GM06990 (cell line): ENCODE results near the gene KHDRBS2.
A peak's percentile ranks its signal among the peaks of the same experiment; 100 is the strongest.

ENCODE experiments used
- DNase-seq: peaks from one replicate; pipeline ENCODE4 v3.0.0-alpha.2; 2011; ENCODE audit not compliant: insufficient read length; ENCODE audit errors: extremely low read depth
- H3K27me3 ChIP-seq: replicated peaks from 2 replicates; pipeline ENCODE4 v1.6.0; 2011; ENCODE audit warnings: low read length; ENCODE audit not compliant: control insufficient read depth, insufficient read depth
- H3K36me3 ChIP-seq: 2 replicates; pipeline ENCODE4 v1.5.1; 2011; ENCODE audit warnings: low read length; ENCODE audit not compliant: control insufficient read depth, insufficient read depth
- H3K4me3 ChIP-seq: replicated peaks from 2 replicates; pipeline ENCODE4 v1.5.1; 2011; ENCODE audit warnings: low read depth, mild to moderate bottlenecking, control low read depth, low read length
- TF ChIP-seq, protein P1 (sequence below): IDR thresholded peaks from 2 replicates; pipeline ENCODE4 v1.5.1; 2011; ENCODE audit warnings: low read length, control low read depth, mild to moderate bottlenecking, inconsistent platforms; ENCODE audit not compliant: insufficient read depth, poor library complexity, severe bottlenecking

KHDRBS2 gene

GRCh38 chr6:62175195-62175594 lies 110.8 kb downstream of the KHDRBS2 start:
- Histone ChIP-seq H3K36me3 (no peaks in the 10 kb centered on the region), H3K27me3 (no peaks in the 10 kb centered on the region), H3K4me3 (no peak overlapping the region)
- TF ChIP-seq, protein P1, sequence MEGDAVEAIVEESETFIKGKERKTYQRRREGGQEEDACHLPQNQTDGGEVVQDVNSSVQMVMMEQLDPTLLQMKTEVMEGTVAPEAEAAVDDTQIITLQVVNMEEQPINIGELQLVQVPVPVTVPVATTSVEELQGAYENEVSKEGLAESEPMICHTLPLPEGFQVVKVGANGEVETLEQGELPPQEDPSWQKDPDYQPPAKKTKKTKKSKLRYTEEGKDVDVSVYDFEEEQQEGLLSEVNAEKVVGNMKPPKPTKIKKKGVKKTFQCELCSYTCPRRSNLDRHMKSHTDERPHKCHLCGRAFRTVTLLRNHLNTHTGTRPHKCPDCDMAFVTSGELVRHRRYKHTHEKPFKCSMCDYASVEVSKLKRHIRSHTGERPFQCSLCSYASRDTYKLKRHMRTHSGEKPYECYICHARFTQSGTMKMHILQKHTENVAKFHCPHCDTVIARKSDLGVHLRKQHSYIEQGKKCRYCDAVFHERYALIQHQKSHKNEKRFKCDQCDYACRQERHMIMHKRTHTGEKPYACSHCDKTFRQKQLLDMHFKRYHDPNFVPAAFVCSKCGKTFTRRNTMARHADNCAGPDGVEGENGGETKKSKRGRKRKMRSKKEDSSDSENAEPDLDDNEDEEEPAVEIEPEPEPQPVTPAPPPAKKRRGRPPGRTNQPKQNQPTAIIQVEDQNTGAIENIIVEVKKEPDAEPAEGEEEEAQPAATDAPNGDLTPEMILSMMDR: no peak
- DNase-seq: no peak

DNA sequence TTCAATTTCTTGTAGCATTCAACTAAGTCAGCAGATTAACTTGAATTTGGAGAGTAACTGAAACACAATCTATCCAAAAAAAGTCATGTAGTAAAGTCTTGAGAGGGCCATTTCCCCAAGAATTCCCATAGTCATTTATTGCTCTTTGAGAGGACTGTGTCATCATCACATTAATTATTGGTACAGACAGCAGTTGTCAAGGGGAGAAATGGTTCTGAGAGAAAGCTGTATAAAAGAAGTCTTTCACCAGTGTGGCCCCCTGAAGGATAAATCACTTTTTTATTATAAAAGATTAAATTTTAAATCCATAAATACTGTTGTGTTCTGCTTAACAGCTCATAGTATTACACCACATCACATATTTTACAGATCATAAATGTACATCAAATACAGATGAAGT lies 111.5 kb downstream of the KHDRBS2 start:
- TF ChIP-seq, protein P1: no peak
- DNase-seq: no peak
- Histone ChIP-seq H3K27me3 (no peaks in the 10 kb centered on the region), H3K36me3 (no peaks in the 10 kb centered on the region), H3K4me3 (no peak overlapping the region)

DNA sequence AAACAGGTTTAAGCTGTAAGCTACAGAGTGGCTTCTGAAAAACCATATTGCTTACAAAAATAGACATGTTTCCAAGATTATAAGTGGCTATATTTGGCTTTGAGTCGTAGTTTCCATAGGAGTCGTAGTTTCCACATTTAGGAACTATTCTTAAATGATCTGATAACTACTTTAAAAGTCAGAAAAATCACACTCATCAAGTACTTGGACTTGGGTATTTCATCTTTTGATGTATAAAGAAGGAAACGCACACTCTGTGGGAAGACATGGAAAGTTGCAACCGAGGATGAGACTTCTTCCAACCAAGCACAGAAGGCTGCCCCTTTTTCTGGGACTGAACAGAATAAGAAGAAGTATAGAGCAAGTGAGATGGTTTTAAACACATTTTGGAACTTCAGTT lies 118.3 kb downstream of the KHDRBS2 start:
- TF ChIP-seq, protein P1: no peak
- H3K4me3 ChIP-seq: no peak overlapping the region
- no peak for DNase-seq
- H3K27me3 ChIP-seq: no peaks in the 10 kb centered on the region
- no peaks in the 10 kb centered on the region for H3K36me3 ChIP-seq

DNA sequence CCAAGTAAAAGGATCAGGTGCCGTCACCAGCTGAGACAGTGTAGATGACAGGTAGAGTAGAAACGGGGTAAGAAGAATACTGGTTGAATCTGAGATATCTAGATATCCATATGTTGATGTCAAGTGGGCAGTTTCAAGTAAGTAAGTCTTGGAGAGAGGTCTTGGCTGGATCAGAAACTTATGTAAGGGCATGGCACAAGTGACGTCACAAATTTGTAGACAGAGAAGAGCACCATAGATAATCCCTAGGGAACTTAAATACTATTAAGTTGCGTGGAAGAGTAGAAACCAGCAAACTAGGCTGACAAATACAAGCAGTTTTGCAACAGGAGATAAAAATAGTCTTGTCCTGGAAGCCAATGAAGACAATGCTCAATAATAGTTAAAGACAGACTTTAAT lies 123.2 kb downstream of the KHDRBS2 start:
- Histone ChIP-seq H3K36me3 (no peaks in the 10 kb centered on the region), H3K27me3 (no peaks in the 10 kb centered on the region), H3K4me3 (no peak overlapping the region)
- TF ChIP-seq, protein P1: no peak
- no peak for DNase-seq

GRCh38 chr6:62152796-62153195 lies 133.2 kb downstream of the KHDRBS2 start:
- no peak overlapping the region for H3K4me3 ChIP-seq
- TF ChIP-seq, protein P1: no peak
- H3K36me3 ChIP-seq: no peaks in the 10 kb centered on the region
- H3K27me3 ChIP-seq: no peaks in the 10 kb centered on the region
- no peak for DNase-seq

DNA sequence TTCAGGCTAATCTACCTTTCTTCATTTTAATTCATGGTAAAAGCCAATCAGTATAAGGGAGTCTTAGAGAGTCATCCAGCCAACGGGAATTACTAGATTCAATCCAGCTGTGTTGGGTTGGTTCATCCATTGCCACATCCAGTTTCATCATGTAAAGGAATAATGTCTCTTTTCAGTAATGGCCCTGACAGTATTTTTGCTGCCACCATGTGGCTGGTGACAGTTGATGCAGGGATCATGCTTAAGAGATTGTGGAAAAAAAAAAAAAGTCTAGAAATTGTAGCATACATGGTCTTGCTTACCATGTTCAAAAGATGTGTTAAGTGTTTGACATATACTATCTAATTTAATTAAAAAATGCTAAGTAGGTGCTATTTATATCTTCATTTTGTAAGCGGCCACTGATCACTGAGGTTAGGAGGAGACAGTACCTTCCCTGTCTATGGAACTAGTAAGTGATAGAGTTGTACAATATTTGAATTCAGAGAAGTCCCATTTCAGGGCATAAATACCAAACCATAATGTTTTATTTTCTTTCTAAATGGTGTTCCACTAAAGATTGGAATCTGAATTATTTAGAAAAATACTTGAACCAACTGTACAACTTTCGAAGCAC lies 135.9 kb downstream of the KHDRBS2 start:
- Histone ChIP-seq H3K27me3 (no peaks in the 10 kb centered on the region), H3K36me3 (no peaks in the 10 kb centered on the region), H3K4me3 (no peak overlapping the region)
- DNase-seq: peak; percentile 1
- TF ChIP-seq, protein P1: peak; percentile 58
